GM18505 (cell line): ENCODE measurements around the gene POLR3C.

ENCODE experiments used
- ATAC-seq: cut with Tn5 transposase; IDR thresholded peaks from one replicate; pipeline ENCODE4 v1.9.1; 2021; ENCODE audit not compliant: unreplicated experiment
- POLR2A ChIP-seq: IDR thresholded peaks from 4 replicates; pipeline ENCODE4 v1.6.1; 2011; ENCODE audit warnings: borderline replicate concordance; ENCODE audit not compliant: insufficient read depth, insufficient read length; ENCODE audit errors: extremely low read depth

The POLR3C gene

DNA sequence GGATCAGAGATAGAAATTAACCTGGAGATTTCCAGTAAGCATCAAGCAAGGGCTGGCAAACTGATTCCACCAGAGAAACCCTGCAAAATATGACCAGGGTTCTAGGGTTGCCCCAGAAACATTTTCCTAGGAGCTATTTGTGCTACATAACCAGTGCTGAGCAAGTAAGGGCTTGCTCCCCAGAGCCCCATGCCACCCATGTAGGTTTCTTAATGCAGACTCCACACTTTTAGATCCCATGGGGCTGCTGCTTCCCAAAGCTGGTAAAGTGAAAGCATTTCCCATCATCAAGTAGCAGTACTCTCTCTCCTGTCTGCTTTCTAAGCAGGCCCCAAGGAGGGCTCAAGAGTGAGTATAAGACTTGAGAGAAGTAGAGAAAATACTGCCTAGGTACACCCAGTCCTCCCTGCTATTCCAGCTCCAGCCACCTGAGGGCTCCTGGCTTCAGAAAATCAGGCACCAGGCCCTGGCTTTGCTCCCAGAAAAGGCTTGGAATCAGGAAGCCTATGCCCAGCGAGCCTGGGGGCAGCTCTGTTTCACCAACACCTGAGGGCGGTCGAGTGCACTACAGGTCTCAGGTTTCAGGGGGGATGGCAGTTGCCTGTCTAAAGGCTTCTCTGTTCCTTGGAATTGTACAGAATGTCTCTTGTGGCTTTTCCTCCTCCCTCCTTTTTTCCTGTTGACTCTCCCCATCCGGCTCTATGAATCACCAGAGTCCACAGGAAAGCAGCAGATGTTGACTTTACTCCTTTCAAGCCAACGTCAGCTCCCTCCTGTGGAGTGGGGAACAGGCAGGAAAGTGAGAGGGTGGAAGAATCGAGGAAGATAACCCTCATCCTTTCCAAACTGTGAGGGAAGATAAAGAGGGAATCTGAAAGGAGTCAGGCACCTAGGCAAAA, 67.8 kb downstream of the POLR3C start:
- no peak for TF ChIP-seq POLR2A
- no peak for ATAC-seq

DNA sequence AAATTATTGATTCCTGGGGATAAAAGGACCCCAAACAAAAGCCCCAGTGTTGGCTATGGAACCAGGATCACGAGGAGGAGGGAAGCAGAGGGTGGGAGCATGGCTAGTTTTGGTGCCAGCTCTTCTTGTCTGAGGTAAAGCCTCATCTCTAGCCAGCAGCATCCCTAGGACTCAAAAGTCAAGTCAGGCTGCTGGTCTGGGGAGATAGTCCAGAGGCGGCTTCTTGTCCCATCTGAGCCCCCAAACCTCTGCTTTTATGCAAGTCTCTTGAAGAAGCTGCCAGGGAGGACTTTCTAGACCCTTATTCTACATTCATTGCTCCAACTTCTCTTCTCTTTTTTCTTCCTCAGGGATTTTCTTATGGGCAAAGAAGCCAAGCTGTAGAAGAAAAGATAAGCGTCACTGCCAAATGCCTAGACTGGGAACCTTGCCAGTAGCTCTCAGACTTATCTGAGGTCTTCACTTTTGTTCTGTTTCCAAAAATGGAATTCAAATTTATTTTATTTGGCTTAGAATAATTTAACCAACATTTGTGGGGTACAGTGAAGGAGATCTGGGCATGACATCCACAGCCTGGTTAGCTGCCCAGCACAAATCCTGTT, 68.6 kb downstream of the POLR3C start:
- TF ChIP-seq POLR2A = no peak
- no peak for ATAC-seq

DNA sequence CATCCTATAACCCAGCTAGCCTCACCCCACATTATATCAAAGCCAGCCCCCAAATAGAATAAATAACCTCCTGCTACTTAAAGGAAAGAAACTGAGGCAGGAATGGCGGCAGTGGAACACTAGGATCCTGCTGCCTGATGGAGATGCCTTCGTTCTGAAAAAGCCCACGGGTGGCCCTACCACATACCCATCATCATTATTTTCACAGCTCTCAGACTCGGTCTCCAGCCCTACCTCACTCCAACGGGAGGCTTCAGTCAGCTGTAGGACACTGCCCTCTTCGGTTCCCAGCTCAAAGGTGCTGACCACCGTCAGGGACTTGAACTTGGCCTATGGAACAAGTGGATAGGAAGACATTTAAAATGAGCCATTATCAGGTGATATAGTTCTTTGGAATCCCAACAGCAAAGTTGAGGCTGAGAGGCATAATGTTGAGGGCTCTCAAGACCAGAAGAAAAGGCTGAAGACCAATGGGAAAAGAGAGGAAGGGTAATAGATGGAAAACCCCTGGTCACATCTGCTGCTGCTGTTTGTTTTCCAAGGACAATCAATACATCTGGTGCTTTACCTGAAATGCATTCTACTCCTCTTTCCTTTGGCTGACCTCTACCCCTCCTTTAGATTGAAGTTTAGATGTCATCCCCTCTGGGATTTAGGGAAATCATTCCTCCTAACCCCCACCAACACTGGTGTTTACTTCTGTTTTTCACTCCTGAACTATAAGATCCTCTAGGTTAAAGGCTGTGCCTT, 69.5 kb downstream of the POLR3C start:
- TF ChIP-seq POLR2A = no peak

More for the DNA sequence above, 69.5 kb downstream of the POLR3C start:
- no peak for ATAC-seq
